ENCODE measurements around the gene BPIFB1.

GRCh38 chr20:33310327-33310899 lies 27.4 kb downstream of the BPIFB1 start:
- TF ChIP-seq CTCF (IDR thresholded peaks at IDR 0.05) (no peak), POLR2AphosphoS5 (IDR thresholded peaks at IDR 0.05; ENCODE audit: low read depth, low read length) (no peak), SIN3A (IDR thresholded peaks at IDR 0.05; ENCODE audit: borderline replicate concordance, insufficient read depth, low read depth, low read length) (no peak), REST (IDR thresholded peaks at IDR 0.05; ENCODE audit: insufficient read depth in 1 of 2, low read depth in 2 of 2, low read length in 1 of 2) (no peak), TCF7L2 (IDR thresholded peaks at IDR 0.05; ENCODE audit: low read depth, low read length) (no peak)
